BLaER1 (cell line): Measurements from ENCODE around the gene PER2.
A peak's percentile ranks its signal among the peaks of the same experiment; 100 is the strongest.

Experiments
- H3K27ac ChIP-seq: shearing (Covaris generic); formaldehyde crosslinking; 2 replicates; pipeline ENCODE4 v1.8.1; 2022
- H3K27me3 ChIP-seq: shearing (Covaris generic); formaldehyde crosslinking; 2 replicates; pipeline ENCODE4 v1.8.1; 2022
- H3K36me3 ChIP-seq: shearing (Covaris generic); formaldehyde crosslinking; 2 replicates; pipeline ENCODE4 v1.8.1; 2022
- H3K4me1 ChIP-seq: shearing (Covaris generic); formaldehyde crosslinking; 2 replicates; pipeline ENCODE4 v1.8.1; 2022
- H3K4me2 ChIP-seq: shearing (Covaris generic); formaldehyde crosslinking; 2 replicates; pipeline ENCODE4 v1.8.1; 2022
- H3K4me3 ChIP-seq: shearing (Covaris generic); formaldehyde crosslinking; 2 replicates; pipeline ENCODE4 v1.8.1; 2022
- H3K9ac ChIP-seq: shearing (Covaris generic); formaldehyde crosslinking; 2 replicates; pipeline ENCODE4 v1.8.1; 2022
- H3K9me3 ChIP-seq: shearing (Covaris generic); formaldehyde crosslinking; 2 replicates; pipeline ENCODE4 v1.8.1; 2022
- H4K20me1 ChIP-seq: shearing (Covaris generic); formaldehyde crosslinking; 2 replicates; pipeline ENCODE4 v1.8.1; 2022
- Cebpa-rat ChIP-seq: shearing (Covaris generic); IDR thresholded peaks from 2 replicates; pipeline ENCODE4 v1.8.1; 2022

The PER2 gene

DNA sequence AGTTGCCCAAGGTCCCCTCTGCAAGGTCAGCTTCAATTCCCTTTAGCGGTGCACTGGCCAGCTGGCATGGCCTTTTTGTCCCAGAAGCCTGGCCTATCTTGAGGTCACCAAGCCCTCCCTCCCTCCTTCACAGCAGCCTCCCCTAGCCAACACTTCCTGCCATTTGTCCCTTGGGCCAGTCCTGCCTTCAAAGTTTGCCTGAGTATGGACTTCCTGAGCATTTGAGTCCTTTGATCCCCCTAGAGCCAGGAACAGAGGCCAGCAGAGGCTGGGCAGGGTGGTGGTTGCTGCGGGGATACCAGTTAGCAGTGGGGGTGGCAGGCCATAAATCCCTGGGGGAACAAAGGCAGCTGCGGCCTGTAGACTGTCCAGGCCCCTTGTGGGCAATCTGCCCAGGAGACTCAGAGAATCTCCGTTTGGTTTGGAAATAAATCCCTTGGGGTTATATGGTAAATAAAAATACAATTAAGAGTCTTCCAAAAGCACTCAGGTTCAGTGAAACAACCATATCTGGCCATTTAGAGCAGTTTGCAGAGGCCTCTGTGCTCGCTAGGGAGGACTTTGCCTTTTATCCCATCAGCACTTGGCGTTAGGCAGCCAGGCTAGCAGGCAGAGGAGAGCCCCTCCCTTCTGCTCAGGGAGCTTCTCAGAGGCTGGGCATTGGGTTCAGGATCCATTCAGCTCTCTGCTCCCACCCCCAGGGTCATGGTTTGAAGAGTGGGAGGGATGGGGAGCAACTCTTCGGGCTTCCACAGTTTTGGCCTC lies 45.5 kb downstream of the PER2 start:
- Histone ChIP-seq H3K27ac (peak overlapping the region; percentile 67), H3K9me3 (no peaks in the 10 kb centered on the region), H3K27me3 (no peaks in the 10 kb centered on the region), H3K9ac (peak overlapping the region; percentile 34; the same call in 1 of the 2 replicates), H3K4me2 (peak overlapping the region; percentile 98), H3K36me3 (peaks cover 33% of the 10 kb centered on the region), H3K4me1 (peaks cover 81% of the 10 kb centered on the region), H4K20me1 (peaks cover 12% of the 10 kb centered on the region), H3K4me3 (0 out of 2 replicates have a peak overlapping the region, but pooled peaks have one; percentile 29)
- TF ChIP-seq Cebpa-rat: no peak

DNA sequence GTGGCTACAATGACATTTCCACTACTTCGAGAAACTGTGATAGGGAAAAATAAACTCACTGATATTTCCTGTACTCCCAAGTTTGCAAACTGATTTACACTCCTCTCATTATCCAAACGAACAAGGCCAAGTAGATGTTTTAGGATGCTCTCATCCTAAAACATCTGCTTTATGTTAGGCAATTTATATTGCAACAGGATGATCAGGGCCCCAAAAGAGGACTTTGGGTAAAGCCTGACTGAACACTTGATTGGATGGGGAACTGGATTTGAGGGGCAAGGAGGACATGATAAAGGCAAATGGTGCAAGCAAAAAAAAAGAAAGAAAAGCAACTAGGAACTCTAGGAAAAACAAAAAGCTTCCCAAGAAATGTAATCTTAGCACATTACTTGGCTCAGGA lies 46.4 kb downstream of the PER2 start:
- H3K27me3 ChIP-seq: no peaks in the 10 kb centered on the region
- peak overlapping the region; percentile 98 for H3K4me2 ChIP-seq
- H4K20me1 ChIP-seq: peaks cover 21% of the 10 kb centered on the region
- no peak overlapping the region for H3K4me3 ChIP-seq
- H3K9ac ChIP-seq: no peak overlapping the region
- H3K27ac ChIP-seq: peak overlapping the region; percentile 96
- no peak for TF ChIP-seq Cebpa-rat
- H3K36me3 ChIP-seq: peaks cover 24% of the 10 kb centered on the region
- H3K9me3 ChIP-seq: no peaks in the 10 kb centered on the region
- H3K4me1 ChIP-seq: peaks cover 81% of the 10 kb centered on the region

DNA sequence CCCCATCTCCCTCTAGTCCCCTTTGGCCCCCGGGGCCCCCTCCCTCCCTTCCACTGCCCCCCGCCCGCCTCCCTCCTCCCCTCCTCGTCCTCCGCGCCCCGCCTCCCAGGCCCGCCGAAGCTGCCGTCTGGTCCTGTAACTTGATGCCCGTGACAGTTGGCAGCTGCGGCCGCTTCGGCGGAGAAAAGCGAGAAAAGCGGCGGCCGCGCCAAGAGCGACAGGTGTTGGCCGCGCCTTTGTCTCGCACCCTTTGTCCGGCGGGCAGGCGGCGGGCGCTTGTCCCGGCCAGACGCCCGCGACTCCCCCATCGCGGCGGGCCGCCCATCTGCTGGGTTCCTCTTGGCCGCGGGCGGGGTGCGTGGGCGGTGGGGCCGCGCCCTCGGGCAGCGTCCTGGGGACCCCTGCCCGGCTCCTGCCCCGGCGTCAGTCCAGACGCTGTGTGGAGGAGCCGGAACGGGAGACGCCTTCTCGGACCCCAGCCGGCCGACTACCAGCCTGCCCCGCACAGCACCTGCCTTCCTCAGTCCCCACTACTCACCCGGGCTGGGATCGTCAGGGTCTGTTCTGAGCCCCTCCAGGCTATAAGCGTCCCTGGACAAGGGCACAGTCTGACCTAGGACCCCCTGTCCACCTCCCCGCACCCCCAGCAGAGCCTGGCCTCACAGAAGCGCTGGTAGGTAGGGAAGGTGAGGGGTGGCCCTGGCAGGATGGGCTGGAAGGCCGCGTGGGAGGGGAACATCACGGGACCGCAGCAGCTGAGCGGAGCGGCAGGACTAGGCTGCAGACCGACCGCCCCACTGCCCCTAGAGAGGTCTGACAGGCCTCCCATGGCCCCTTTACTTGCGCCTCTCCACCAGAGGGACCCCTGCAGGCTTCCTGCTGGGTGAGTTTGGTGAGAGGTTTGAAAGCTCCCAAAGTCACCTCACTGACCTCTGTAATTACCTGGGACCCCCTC lies 47.4 kb downstream of the PER2 start:
- Histone ChIP-seq H3K9ac (peak overlapping the region; percentile 86), H3K27ac (peak overlapping the region; percentile 96), H3K4me2 (peak overlapping the region; percentile 98), H3K4me1 (peaks cover 88% of the 10 kb centered on the region), H3K27me3 (no peaks in the 10 kb centered on the region), H3K4me3 (peak overlapping the region; percentile 89), H3K9me3 (no peaks in the 10 kb centered on the region), H3K36me3 (peaks cover 15% of the 10 kb centered on the region), H4K20me1 (peaks cover 23% of the 10 kb centered on the region)
- no peak for TF ChIP-seq Cebpa-rat

DNA sequence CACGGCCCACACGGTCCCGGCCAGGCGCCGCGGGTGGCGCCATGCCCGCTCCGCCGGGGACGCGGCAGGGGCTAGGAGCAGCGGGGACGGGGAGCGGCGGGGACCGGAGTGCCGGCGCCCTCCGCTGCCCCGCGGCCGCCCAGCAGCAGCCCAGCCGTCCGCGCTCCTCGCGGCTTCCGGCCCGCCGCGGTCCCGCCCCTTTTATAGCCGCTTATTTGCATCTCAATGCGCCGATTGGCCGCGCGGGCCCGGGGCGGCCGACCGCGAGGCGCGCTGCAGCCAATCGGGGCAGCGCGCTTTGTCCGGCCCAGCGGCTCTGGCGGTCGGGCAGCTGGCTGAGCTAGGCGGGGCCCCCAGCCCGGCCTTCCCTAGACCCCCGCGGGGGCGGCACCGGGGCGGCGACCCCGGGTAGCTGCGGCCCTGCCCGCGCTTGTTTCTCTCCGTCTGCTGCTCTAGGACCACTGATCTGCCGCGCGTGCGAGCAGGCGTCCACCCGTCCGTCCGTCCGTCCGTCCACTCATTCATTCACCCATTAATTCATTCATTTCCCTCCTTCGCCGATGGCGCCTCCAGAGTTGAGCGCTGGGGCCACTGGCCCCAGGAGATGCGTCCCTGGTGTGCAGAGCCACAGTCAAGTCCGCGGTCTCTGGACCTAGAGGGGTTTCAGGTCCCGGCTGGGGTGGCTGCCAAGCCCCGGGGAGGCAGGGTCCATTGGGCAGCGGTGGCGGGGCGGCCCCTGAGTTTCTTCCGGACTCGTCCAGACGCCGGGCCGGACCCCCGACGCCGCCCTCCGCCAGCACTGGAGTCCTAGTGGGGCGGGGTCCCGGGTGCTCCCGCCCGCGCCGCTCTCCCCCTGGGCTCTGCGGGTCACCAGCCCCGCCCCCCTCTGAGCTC lies 48.3 kb downstream of the PER2 start, which contains the start of gene HES6:
Gene HES6, minus strand, starts transcription at position 176 of the 894 bp plus-strand sequence. Its CDS starts 133 bp downstream, at position 43.
- Histone ChIP-seq H3K9ac (peak within 1 kb of the TSS; percentile 91), H4K20me1 (peaks cover 23% of the 10 kb centered on the region), H3K27me3 (no peaks in the 10 kb centered on the region), H3K27ac (peak within 1 kb of the TSS; percentile 96), H3K9me3 (no peaks in the 10 kb centered on the region), H3K4me3 (peak within 1 kb of the TSS; percentile 89), H3K4me1 (peaks cover 88% of the 10 kb centered on the region), H3K4me2 (peak within 1 kb of the TSS; percentile 98), H3K36me3 (peaks cover 5% of the 10 kb centered on the region; the same call in 1 of the 2 replicates)
- no peak for TF ChIP-seq Cebpa-rat

DNA sequence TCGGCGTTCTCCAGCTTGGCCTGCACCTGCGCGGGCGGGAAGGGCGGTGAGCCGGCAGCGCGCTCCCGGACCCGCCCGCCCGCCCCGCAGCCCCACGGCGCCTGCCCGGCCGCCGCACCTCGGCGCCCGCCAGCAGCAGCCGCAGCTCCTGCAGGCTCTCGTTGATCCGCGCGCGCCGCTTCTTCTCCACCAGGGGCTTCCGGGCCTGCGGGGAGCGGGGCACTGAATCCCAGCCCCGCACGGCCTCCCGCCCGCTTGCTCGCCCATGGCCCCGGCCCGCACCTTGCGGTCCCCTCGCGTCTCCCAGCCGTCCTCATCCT lies 48.9 kb downstream of the PER2 start:
- TF ChIP-seq Cebpa-rat: no peak
- H3K4me2 ChIP-seq: peak overlapping the region; percentile 98
- peak overlapping the region; percentile 91 for H3K9ac ChIP-seq
- H3K4me3 ChIP-seq: peak overlapping the region; percentile 89
- H3K4me1 ChIP-seq: peaks cover 88% of the 10 kb centered on the region
- H3K27me3 ChIP-seq: no peaks in the 10 kb centered on the region
- no peaks in the 10 kb centered on the region for H3K9me3 ChIP-seq
- H3K36me3 ChIP-seq: 0 out of 2 replicates have a peak, but pooled peaks cover under 1% of the 10 kb centered on the region
- H3K27ac ChIP-seq: peak overlapping the region; percentile 91
- H4K20me1 ChIP-seq: peaks cover 23% of the 10 kb centered on the region

DNA sequence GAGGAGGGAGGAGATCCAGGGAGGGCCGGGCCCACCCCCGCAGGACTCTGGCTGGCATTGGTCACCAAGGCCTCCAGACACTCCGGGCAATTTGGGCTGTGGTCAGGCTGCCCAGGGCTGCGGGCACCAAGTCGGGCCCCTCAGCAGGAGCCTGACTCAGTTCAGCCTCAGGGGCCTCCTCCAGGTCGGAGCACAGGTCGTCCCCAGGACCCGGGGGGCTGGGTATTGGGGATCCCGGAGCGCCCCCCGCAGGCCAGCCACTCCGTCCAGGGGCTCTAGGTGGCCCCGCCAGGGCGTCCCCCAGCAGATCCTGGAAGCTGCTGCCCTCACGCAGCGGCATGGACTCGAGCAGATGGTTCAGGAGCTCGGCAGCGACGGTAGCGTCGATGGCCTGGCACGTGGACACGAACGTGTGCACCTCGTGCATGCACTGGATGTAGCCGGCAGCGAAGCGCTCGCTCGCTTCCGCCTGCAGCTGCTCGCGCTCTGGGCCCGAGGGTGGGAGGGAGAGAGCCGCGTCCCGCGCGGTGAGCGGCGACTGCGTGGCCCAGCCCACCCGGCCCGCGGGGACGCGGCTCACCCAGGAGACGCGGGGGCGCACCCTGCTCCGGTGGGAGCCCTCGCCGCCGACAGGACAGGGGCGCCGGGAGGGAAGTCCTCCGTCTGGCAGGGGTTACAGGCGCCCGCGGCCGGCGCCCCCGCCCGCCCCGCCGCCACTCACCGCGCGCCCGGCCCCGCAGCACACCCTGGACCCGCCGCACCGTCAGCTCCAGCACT lies 49.5 kb downstream of the PER2 start:
- Histone ChIP-seq H3K9ac (peak overlapping the region; percentile 91), H3K36me3 (no peaks in the 10 kb centered on the region), H3K4me3 (peak overlapping the region; percentile 89), H3K27ac (peak overlapping the region; percentile 91), H4K20me1 (peaks cover 23% of the 10 kb centered on the region), H3K9me3 (no peaks in the 10 kb centered on the region), H3K4me1 (peaks cover 84% of the 10 kb centered on the region), H3K27me3 (no peaks in the 10 kb centered on the region), H3K4me2 (peak overlapping the region; percentile 98)
- TF ChIP-seq Cebpa-rat: no peak

DNA sequence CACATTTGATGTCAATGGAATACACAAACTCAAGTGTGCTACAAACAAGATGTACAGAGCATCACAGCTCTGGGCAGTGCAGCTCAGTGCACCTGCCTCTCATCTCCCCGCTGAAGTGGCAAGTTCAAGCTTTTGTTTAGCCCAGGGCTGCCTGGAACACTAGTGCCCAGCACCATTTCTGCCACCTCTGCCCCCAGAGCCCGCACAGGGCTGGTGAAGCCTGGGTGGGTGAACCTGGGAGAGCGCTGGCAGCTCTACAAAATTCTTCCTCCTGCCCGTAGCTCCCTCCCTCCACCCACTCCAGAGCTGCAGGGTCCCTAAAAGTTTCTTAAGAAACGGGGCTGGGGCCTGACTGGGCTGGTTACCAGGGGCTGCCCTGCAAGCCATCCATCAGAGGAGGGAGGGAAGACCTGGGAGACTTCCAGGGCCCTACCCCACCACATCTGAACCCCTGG lies 50.1 kb downstream of the PER2 start:
- no peaks in the 10 kb centered on the region for H3K27me3 ChIP-seq
- H3K9me3 ChIP-seq: no peaks in the 10 kb centered on the region
- peak overlapping the region; percentile 89 for H3K4me3 ChIP-seq
- H3K4me2 ChIP-seq: peak overlapping the region; percentile 98
- no peaks in the 10 kb centered on the region for H3K36me3 ChIP-seq
- peaks cover 77% of the 10 kb centered on the region for H3K4me1 ChIP-seq
- H3K9ac ChIP-seq: peak overlapping the region; percentile 91; the same call in 1 of the 2 replicates
- peaks cover 23% of the 10 kb centered on the region for H4K20me1 ChIP-seq
- H3K27ac ChIP-seq: peak overlapping the region; percentile 91
- no peak for TF ChIP-seq Cebpa-rat

DNA sequence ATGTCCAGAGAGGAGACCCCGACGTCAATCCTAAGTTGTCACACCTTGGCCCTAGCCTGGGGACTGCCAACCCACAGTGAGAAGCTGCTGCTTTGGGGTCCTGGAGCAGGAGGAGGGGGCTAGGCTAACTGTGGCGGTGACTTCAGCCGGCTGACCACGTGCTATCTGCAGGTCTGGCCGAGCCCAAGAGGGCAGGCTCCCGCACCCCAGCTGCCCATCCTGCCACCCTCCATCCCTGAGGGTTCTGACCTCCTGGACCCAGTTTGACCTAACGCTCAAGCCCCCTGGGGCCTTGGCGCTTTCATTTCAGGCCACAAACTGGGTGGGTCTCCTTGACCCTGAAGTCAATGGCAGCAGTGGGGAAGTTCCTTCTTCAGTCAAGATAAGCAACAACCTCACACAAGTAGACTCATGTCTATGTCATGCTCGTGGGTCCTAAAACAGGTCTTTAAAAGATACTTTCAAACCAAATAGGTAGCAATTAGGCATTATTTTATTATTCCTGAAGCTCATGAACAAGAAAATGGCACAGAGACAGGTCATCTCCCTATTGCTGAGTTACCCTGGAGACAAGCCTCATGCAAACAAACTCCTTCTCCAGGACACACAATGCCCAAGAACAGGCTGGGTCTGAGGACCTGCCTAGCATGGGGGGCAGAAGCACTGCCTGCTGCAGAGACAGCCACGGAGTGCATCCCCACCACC lies 50.8 kb downstream of the PER2 start:
- no peak overlapping the region for H3K9ac ChIP-seq
- H3K9me3 ChIP-seq: no peaks in the 10 kb centered on the region
- peaks cover 70% of the 10 kb centered on the region for H3K4me1 ChIP-seq
- H3K27ac ChIP-seq: no peak overlapping the region
- no peaks in the 10 kb centered on the region for H3K27me3 ChIP-seq
- no peak for TF ChIP-seq Cebpa-rat
- no peak overlapping the region for H3K4me3 ChIP-seq
- peaks cover 23% of the 10 kb centered on the region for H4K20me1 ChIP-seq
- H3K36me3 ChIP-seq: no peaks in the 10 kb centered on the region
- H3K4me2 ChIP-seq: peak overlapping the region; percentile 98
